AG09309 (cell line): ENCODE measurements around the gene GPR68.

Experiments used
- DNase-seq: peaks from one replicate; pipeline ENCODE4 v3.0.0-alpha.2; 2010; ENCODE audit warnings: low read depth
- H3K4me3 ChIP-seq: 2 replicates; pipeline ENCODE4 v1.5.1; 2011; ENCODE audit warnings: mild to moderate bottlenecking, low read depth, low read length, moderate library complexity; ENCODE audit not compliant: control insufficient read depth
- CTCF ChIP-seq: IDR thresholded peaks from 2 replicates; pipeline ENCODE4 v1.5.1; 2011; ENCODE audit warnings: mild to moderate bottlenecking, low read depth, low read length, inconsistent platforms; ENCODE audit not compliant: insufficient read depth, control insufficient read depth; ENCODE audit errors: missing control alignments

GPR68 gene

GRCh38 chr14:91216731-91217226, 27.7 kb downstream of the GPR68 start:
- no peak for TF ChIP-seq CTCF
- no peak overlapping the region for H3K4me3 ChIP-seq
- DNase-seq, result no peak

- DNase-seq, result no peak
- no peak for TF ChIP-seq CTCF
Observed at GRCh38 chr14:91215381-91215780, 29.1 kb downstream of the GPR68 start.

GRCh38 chr14:91214306-91214705, 30.2 kb downstream of the GPR68 start:
- no peak for DNase-seq
- no peak overlapping the region for H3K4me3 ChIP-seq
- no peak for TF ChIP-seq CTCF

More at GRCh38 chr14:91215381-91215780, 29.1 kb downstream of the GPR68 start:
- no peak overlapping the region for H3K4me3 ChIP-seq

- H3K4me3 ChIP-seq, result no peak overlapping the region
- no peak for DNase-seq
- TF ChIP-seq CTCF, result no peak
Observed at GRCh38 chr14:91211017-91211416, 33.5 kb downstream of the GPR68 start.

- no peak overlapping the region for H3K4me3 ChIP-seq
- DNase-seq, result no peak
- no peak for TF ChIP-seq CTCF
Observed at GRCh38 chr14:91207008-91207407, 37.5 kb downstream of the GPR68 start.

- TF ChIP-seq CTCF, result no peak
- H3K4me3 ChIP-seq, result no peak overlapping the region
- DNase-seq, result no peak
Observed at GRCh38 chr14:91205459-91205858, 39.0 kb downstream of the GPR68 start.

GRCh38 chr14:91204657-91205056, 39.8 kb downstream of the GPR68 start:
- no peak for TF ChIP-seq CTCF
- no peak overlapping the region for H3K4me3 ChIP-seq
- DNase-seq, result no peak
